Left lung (tissue), 10 donors: ENCODE measurements around the gene TLR4. TPM values are rescaled to one million over a fixed set of nuclear protein-coding genes. Genes with fewer than 3 reads are reported as not detected.

Experiments used
- ATAC-seq: fragments of 200-7000 bp; cut with Tn5 transposase; one replicate; pipeline ENCODE4 v1.9.1; 2020; ENCODE audit warnings: moderate library complexity
- DNase-seq, 4 donors: peaks; one replicate each; pipeline ENCODE4 v3.0.0-alpha.2; 2013 to 2020
- H3K27ac ChIP-seq, 2 donors: fragments of 200-600 bp; sonication (generic) in 1 of 2; one replicate each; pipeline versions ENCODE4 v1.5.0 to v1.8.0; 2020 to 2021
- H3K27me3 ChIP-seq, 2 donors: fragments of 200-600 bp; sonication (generic) in 1 of 2; one replicate each; pipeline versions ENCODE4 v1.5.0 to v1.8.0; 2020 to 2021
- H3K36me3 ChIP-seq, 2 donors: fragments of 200-600 bp; sonication (generic) in 1 of 2; one replicate each; pipeline versions ENCODE4 v1.5.0 to v1.8.0; 2020 to 2021
- H3K4me1 ChIP-seq, 2 donors: fragments of 200-600 bp; one replicate each; pipeline ENCODE4 v1.8.0; 2021
- H3K4me3 ChIP-seq, 2 donors: fragments of 200-600 bp; sonication (generic) in 1 of 2; one replicate each; pipeline versions ENCODE4 v1.5.0 to v1.8.0; 2020 to 2021; ENCODE audit warnings: mild to moderate bottlenecking in 1 of 2
- H3K9me3 ChIP-seq, 2 donors: fragments of 200-600 bp; sonication (generic) in 1 of 2; one replicate each; pipeline versions ENCODE4 v1.5.0 to v1.8.0; 2020 to 2021
- intact Hi-C, 2 donors: fragments of 100-400 bp; cut with DNase I; formaldehyde crosslinking; loops; one replicate each; pipeline versions ENCODE4 v1.11.2 to v1.14.2; 2022
- polyA plus RNA-seq, 6 donors: library from polyadenylated mRNA; unstranded; fragments of 120-200 nt; gene quantifications; one replicate each; pipeline ENCODE4 v1.2.1, GENCODE V29; 2013; ENCODE audit not compliant: insufficient read length in 6 of 6
- total RNA-seq, 2 donors: library from RNA; stranded (reverse); fragmentation: NEBNext Ultra II Directional; extraction: Animal tissue kit (Norgen Biotek cat#: 25700); gene quantifications; one replicate each; pipeline ENCODE4 v1.2.1, GENCODE V29; 2021
- TF ChIP-seq, protein P1 (sequence below), 2 donors: fragments of 200-600 bp; sonication (generic) in 1 of 2; IDR thresholded peaks; one replicate each; pipeline versions ENCODE4 v1.5.0 to v1.8.0; 2021; ENCODE audit warnings: antibody characterized with exemption in 2 of 2
- donor health status: DM: no; HTN: yes; CAD: no.
- donor health status: DM: no; HTN: no; CAD: no.

TLR4 gene
- total and polyA plus RNA-seq, 8 donors = 7.9 to 62.1 (median 11.0) TPM

DNA sequence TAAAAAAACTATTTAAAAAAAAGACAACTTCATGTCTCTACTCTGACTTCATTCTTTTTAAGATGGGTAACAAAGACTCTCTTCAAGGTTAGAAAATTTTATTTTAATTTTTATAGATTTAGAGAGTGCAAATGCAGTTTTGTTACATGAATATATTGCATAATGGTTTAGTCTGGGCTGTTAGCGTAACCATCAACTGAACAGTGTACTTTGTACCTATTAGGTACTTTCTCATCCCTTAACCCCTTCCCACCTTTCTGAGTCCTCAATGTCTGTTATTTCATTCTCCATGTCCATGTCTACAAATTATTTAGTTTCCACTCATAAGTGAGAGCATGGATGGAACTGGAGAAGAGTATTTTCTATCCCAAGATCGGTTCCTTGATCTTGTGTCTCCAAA lies 16.8 kb downstream of the TLR4 start:
- no peak overlapping the region for H3K27ac ChIP-seq
- TF ChIP-seq, protein P1, sequence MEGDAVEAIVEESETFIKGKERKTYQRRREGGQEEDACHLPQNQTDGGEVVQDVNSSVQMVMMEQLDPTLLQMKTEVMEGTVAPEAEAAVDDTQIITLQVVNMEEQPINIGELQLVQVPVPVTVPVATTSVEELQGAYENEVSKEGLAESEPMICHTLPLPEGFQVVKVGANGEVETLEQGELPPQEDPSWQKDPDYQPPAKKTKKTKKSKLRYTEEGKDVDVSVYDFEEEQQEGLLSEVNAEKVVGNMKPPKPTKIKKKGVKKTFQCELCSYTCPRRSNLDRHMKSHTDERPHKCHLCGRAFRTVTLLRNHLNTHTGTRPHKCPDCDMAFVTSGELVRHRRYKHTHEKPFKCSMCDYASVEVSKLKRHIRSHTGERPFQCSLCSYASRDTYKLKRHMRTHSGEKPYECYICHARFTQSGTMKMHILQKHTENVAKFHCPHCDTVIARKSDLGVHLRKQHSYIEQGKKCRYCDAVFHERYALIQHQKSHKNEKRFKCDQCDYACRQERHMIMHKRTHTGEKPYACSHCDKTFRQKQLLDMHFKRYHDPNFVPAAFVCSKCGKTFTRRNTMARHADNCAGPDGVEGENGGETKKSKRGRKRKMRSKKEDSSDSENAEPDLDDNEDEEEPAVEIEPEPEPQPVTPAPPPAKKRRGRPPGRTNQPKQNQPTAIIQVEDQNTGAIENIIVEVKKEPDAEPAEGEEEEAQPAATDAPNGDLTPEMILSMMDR (IDR thresholded peaks at IDR 0.05) = no peak
- H3K4me3 ChIP-seq = no peak overlapping the region
- peaks cover 0 to 99% of the 10 kb centered on the region in 2 donors for H3K4me1 ChIP-seq
- no peaks in the 10 kb centered on the region for H3K9me3 ChIP-seq
- intact Hi-C loops = no loop called here
- DNase-seq = no peak
- H3K27me3 ChIP-seq = no peaks in the 10 kb centered on the region
- H3K36me3 ChIP-seq = peaks cover 0 to 3% of the 10 kb centered on the region in 2 donors
- ATAC-seq = no peak

GRCh38 chr9:117722108-117722761 lies 18.0 kb downstream of the TLR4 start:
- no peak overlapping the region for H3K4me3 ChIP-seq
- no peaks in the 10 kb centered on the region for H3K36me3 ChIP-seq
- H3K4me1 ChIP-seq = peaks cover 0 to 91% of the 10 kb centered on the region in 2 donors
- no peak for DNase-seq
- TF ChIP-seq, protein P1 (IDR thresholded peaks at IDR 0.05) = no peak
- peak overlapping the region in 1 of 2 donors; percentile 25 for H3K27ac ChIP-seq
- H3K9me3 ChIP-seq = no peaks in the 10 kb centered on the region
- no peak for ATAC-seq
- intact Hi-C loops = no loop called here
- no peaks in the 10 kb centered on the region for H3K27me3 ChIP-seq

- ATAC-seq (peak; percentile 38), DNase-seq (peak in 1 of 4 donors; percentile 31)
- H3K27me3 ChIP-seq = no peaks in the 10 kb centered on the region
- intact Hi-C loops = no loop called here
- peaks cover 0 to 72% of the 10 kb centered on the region in 2 donors for H3K4me1 ChIP-seq
- peak overlapping the region in 1 of 2 donors; percentile 89 for H3K27ac ChIP-seq
- H3K36me3 ChIP-seq = no peaks in the 10 kb centered on the region
- H3K9me3 ChIP-seq = no peaks in the 10 kb centered on the region
- no peak overlapping the region for H3K4me3 ChIP-seq
- TF ChIP-seq, protein P1 (IDR thresholded peaks at IDR 0.05) = no peak
These were observed 19.9 kb downstream of the TLR4 start for GRCh38 chr9:117723986-117724625.

DNA sequence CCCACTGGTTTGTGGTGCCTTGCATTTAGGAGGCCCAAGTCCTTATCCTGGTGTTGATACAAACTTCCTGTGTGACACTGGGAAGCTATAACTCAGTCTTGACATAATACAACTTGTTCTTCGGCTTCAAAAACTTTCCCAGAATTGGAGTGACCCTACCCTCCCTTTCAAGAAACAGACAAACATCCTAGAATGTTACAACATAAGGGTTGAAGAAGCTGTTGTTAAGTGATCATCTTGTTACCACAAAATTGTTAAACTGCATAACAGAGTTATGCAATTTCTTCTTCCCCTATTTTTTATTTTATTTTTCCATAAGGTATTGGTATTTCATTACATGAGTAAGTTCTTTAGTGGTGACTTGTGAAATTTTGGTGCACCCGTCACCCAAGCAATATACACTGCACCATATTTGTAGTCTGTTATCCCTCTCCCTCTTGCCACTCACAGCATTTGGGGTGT lies 21.3 kb downstream of the TLR4 start:
- peak; percentile 63 for ATAC-seq
- Histone ChIP-seq H3K4me3 (no peak overlapping the region), H3K36me3 (no peaks in the 10 kb centered on the region), H3K4me1 (peaks cover 0 to 59% of the 10 kb centered on the region in 2 donors), H3K27me3 (no peaks in the 10 kb centered on the region), H3K27ac (peak overlapping the region in 1 of 2 donors; percentile 89), H3K9me3 (no peaks in the 10 kb centered on the region)
- TF ChIP-seq, protein P1 (IDR thresholded peaks at IDR 0.05) = no peak
- intact Hi-C loops = no loop called here
- DNase-seq = no peak

GRCh38 chr9:117729375-117729774 lies 25.2 kb downstream of the TLR4 start:
- Histone ChIP-seq H3K4me3 (no peak overlapping the region), H3K4me1 (peaks cover 0 to 19% of the 10 kb centered on the region in 2 donors), H3K27ac (no peak overlapping the region), H3K9me3 (no peaks in the 10 kb centered on the region), H3K36me3 (no peaks in the 10 kb centered on the region), H3K27me3 (no peaks in the 10 kb centered on the region)
- no peak for DNase-seq
- intact Hi-C loops = no loop called here
- TF ChIP-seq, protein P1 (IDR thresholded peaks at IDR 0.05) = no peak
- ATAC-seq = no peak
